Thoracic aorta (tissue), 2 donors: ENCODE data around the gene DGAT2L6. TPM values are rescaled to one million over a fixed set of nuclear protein-coding genes. Genes with fewer than 3 reads are reported as not detected.

Source experiments
- ATAC-seq: fragments of 150-250 bp; one replicate; pipeline ENCODE4 v1.8.0; 2017; ENCODE audit warnings: low read depth; ENCODE audit not compliant: insufficient number of reproducible peaks, low FRiP score
- DNase-seq: peaks from one replicate; pipeline ENCODE4 v3.0.0-alpha.2; 2020; ENCODE audit warnings: low spot score
- H3K27ac ChIP-seq, 2 donors: fragments of 200-600 bp; sonication (generic); 1 replicate in 1 of 2; 2 replicates in 1 of 2; pipeline ENCODE4 v1.5.1; 2016; ENCODE audit warnings: mild to moderate bottlenecking in 2 of 2, moderate library complexity in 2 of 2
- H3K27me3 ChIP-seq: fragments of 200-600 bp; sonication (generic); replicated peaks from 2 replicates; pipeline ENCODE4 v1.6.0; 2016; ENCODE audit warnings: mild to moderate bottlenecking; ENCODE audit not compliant: insufficient read depth
- H3K36me3 ChIP-seq: fragments of 200-600 bp; sonication (generic); one replicate; pipeline ENCODE4 v1.5.1; 2016
- H3K4me1 ChIP-seq, 2 donors: fragments of 200-600 bp; sonication (generic); 1 replicate in 1 of 2; 2 replicates in 1 of 2; pipeline versions ENCODE4 v1.5.1 to v1.6.0; 2016; ENCODE audit warnings: low read depth in 2 of 2, mild to moderate bottlenecking in 1 of 2; ENCODE audit not compliant: control insufficient read depth in 1 of 2
- H3K4me3 ChIP-seq: fragments of 200-600 bp; sonication (generic); 2 replicates; pipeline ENCODE4 v1.5.1; 2016; ENCODE audit warnings: mild to moderate bottlenecking
- H3K9me3 ChIP-seq: fragments of 200-600 bp; sonication (generic); 2 replicates; pipeline ENCODE4 v1.5.1; 2016
- total RNA-seq, 2 donors: library from RNA; depleted of rRNA; stranded (reverse); fragments of >200 nt; gene quantifications; one replicate each; pipeline versions ENCODE4 v1.1.0 to v1.2.3, GENCODE V29; 2016
- TF ChIP-seq, protein P1 (sequence below): fragments of 200-600 bp; sonication (generic); IDR thresholded peaks from one replicate; pipeline ENCODE4 v1.5.1; 2019; ENCODE audit warnings: antibody characterized with exemption

Gene DGAT2L6, protein sequence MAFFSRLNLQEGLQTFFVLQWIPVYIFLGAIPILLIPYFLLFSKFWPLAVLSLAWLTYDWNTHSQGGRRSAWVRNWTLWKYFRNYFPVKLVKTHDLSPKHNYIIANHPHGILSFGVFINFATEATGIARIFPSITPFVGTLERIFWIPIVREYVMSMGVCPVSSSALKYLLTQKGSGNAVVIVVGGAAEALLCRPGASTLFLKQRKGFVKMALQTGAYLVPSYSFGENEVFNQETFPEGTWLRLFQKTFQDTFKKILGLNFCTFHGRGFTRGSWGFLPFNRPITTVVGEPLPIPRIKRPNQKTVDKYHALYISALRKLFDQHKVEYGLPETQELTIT
- not detected for total RNA-seq

DNA sequence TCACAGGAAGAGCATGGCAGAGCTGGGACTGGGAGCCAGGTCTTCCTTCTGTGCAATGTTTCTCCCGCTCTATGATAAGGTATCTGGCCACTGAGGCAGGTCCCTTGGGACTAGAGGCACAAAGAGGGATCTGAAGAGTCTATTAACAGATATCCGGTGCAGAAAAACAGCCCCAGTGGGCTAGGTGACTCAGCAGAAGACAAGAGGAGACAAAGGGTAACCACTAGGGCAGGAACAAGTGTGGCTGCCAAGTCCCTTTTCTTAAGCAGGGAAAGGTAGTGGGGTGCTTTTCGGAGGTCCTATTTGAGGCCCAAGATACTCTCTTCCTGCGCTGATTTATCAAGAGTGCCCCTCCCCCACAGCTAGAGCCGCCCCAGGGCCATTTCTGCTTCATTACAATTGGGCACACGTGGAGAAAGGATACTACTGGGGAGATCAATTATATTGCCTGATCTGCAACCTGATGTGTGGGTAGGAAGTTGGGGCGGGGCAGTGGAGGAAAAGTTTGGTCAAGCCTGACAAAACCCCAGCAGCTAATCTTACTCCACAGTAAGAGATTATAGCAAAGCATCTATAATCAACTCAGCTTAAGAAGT, at the start of gene DGAT2L6:
DGAT2L6 (plus strand) TSS at position 546 of the 596 bp plus-strand sequence. CDS start 100 bp downstream, outside the sequence.
- Histone ChIP-seq H3K36me3 (no peaks in the 10 kb centered on the region), H3K4me1 (no peaks in the 10 kb centered on the region), H3K27me3 (no peaks in the 10 kb centered on the region), H3K9me3 (no peaks in the 10 kb centered on the region), H3K4me3 (no peak within 1 kb of the TSS), H3K27ac (no peak within 1 kb of the TSS)
- DNase-seq (no peak), ATAC-seq (no peak)
- TF ChIP-seq, protein P1, sequence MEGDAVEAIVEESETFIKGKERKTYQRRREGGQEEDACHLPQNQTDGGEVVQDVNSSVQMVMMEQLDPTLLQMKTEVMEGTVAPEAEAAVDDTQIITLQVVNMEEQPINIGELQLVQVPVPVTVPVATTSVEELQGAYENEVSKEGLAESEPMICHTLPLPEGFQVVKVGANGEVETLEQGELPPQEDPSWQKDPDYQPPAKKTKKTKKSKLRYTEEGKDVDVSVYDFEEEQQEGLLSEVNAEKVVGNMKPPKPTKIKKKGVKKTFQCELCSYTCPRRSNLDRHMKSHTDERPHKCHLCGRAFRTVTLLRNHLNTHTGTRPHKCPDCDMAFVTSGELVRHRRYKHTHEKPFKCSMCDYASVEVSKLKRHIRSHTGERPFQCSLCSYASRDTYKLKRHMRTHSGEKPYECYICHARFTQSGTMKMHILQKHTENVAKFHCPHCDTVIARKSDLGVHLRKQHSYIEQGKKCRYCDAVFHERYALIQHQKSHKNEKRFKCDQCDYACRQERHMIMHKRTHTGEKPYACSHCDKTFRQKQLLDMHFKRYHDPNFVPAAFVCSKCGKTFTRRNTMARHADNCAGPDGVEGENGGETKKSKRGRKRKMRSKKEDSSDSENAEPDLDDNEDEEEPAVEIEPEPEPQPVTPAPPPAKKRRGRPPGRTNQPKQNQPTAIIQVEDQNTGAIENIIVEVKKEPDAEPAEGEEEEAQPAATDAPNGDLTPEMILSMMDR = no peak

DNA sequence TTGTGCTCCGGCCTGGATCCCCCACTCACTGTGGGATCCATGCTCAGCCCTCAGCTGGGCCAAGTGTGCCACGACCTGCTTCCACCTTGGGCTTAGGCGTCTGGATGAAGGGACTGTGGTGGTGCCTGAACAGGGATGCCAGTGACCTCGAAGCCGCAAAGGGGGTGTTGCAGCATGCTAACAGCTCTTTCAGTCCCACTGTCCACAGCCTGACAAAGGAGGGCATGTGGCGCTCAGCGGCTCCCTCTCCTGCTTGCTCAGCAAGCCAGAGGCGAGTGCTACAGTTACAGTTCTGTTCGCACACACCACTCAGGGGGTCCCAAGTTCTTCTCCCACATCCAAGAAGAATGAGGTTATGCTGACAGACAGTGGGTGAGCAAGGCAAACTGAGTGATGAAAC, 49.2 kb upstream of the DGAT2L6 start:
- no peak overlapping the region for H3K4me3 ChIP-seq
- TF ChIP-seq, protein P1 = no peak
- no peak overlapping the region for H3K27ac ChIP-seq
- DNase-seq (no peak), ATAC-seq (no peak)
- H3K36me3 ChIP-seq = no peaks in the 10 kb centered on the region
- no peaks in the 10 kb centered on the region for H3K9me3 ChIP-seq
- no peaks in the 10 kb centered on the region for H3K4me1 ChIP-seq
- no peaks in the 10 kb centered on the region for H3K27me3 ChIP-seq

DNA sequence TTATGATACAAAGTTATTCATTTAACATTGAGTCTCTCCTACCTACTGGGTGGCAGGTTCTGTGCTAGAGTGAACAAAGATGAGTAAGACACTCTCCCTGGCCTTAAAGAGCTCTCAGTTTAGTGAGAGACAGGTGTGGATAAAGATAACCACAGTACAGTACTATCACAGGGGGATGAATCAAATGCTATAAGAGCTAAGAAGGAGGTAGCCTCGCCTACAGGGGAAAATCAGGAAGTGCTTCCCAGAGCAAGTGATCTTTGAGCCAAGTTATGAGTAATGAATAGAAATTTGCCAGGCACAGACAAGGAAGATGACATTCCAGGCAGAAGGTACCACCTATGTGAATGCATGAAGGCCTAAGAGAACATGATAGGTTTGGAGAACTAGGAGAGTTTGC, 47.5 kb upstream of the DGAT2L6 start:
- DNase-seq (no peak), ATAC-seq (no peak)
- H3K4me1 ChIP-seq = peaks cover 0 to 7% of the 10 kb centered on the region in 2 donors
- no peaks in the 10 kb centered on the region for H3K9me3 ChIP-seq
- no peak overlapping the region for H3K27ac ChIP-seq
- H3K27me3 ChIP-seq = no peaks in the 10 kb centered on the region
- H3K36me3 ChIP-seq = no peaks in the 10 kb centered on the region
- TF ChIP-seq, protein P1 = no peak
- H3K4me3 ChIP-seq = no peak overlapping the region

DNA sequence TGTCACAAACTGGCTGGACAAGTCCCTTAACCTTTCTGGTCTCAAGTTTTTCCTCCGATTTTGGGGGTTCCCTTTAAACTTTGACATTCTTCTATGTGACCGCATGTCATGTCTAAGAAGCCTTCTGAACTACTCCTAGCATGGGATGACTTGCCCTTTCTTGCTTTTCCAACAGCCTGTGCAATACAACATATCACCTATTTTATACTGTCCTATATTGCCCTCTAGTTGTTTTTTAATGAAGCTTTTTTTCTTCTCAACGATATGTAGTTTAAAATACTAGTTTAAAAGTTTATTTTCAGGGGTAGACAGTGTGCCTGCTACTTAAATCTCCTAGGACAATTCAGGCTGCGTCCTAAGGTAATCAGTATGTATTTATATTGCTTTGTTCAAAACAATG, 45.1 kb upstream of the DGAT2L6 start:
- Histone ChIP-seq H3K4me1 (peaks cover 0 to 13% of the 10 kb centered on the region in 2 donors), H3K27ac (no peak overlapping the region), H3K4me3 (no peak overlapping the region), H3K9me3 (no peaks in the 10 kb centered on the region), H3K27me3 (no peaks in the 10 kb centered on the region), H3K36me3 (no peaks in the 10 kb centered on the region)
- no peak for DNase-seq
- TF ChIP-seq, protein P1 = no peak
- ATAC-seq = no peak

DNA sequence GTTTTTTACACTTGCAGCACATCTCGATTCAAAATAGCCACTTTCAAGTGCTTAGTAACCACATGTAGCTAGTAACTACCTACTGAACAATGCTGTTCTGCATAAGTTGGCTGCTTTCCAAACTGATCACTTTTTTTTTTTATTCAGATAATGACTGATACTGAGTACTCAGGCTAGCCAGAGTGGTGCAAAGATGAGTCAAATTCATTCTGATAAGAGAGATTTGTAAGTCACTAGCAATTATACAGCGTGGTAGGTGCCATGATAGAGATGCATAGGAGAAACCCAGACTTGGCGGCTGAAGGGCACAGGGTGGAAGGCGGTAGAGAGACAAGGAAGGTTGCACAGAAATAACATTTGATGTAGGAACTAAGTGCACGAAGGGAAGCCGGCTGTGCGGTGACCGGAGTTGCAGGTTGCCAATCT, 44.4 kb upstream of the DGAT2L6 start:
- TF ChIP-seq, protein P1 = no peak
- Histone ChIP-seq H3K27me3 (no peaks in the 10 kb centered on the region), H3K36me3 (no peaks in the 10 kb centered on the region), H3K4me1 (peaks cover 0 to 13% of the 10 kb centered on the region in 2 donors), H3K9me3 (no peaks in the 10 kb centered on the region), H3K4me3 (peak overlapping the region; percentile 91), H3K27ac (peak overlapping the region; percentile 76 to 87)
- DNase-seq (no peak), ATAC-seq (no peak)
